Lower lobe of right lung (tissue), 2 donors: ENCODE data around the gene DOK7. TPM values are rescaled to one million over a fixed set of nuclear protein-coding genes. Genes with fewer than 3 reads are reported as not detected.

Source experiments
- ATAC-seq, 2 donors: fragments of 200-7000 bp; cut with Tn5 transposase; one replicate each; pipeline ENCODE4 v1.9.1; 2020 to 2022; ENCODE audit warnings: mild to moderate bottlenecking in 2 of 2, moderate library complexity in 2 of 2
- DNase-seq: peaks from one replicate; pipeline ENCODE4 v3.0.0-alpha.2; 2020
- H3K27ac ChIP-seq: fragments of 200-600 bp; one replicate; pipeline ENCODE4 v1.8.0; 2022
- H3K27me3 ChIP-seq: fragments of 200-600 bp; one replicate; pipeline ENCODE4 v1.8.0; 2022; ENCODE audit warnings: low read depth
- H3K36me3 ChIP-seq: fragments of 200-600 bp; one replicate; pipeline ENCODE4 v1.8.0; 2022; ENCODE audit warnings: mild to moderate bottlenecking
- H3K4me1 ChIP-seq: fragments of 200-600 bp; one replicate; pipeline ENCODE4 v1.8.0; 2022
- H3K4me3 ChIP-seq: fragments of 200-600 bp; one replicate; pipeline ENCODE4 v1.8.0; 2022; ENCODE audit warnings: mild to moderate bottlenecking
- H3K9me3 ChIP-seq: fragments of 200-600 bp; one replicate; pipeline ENCODE4 v1.8.0; 2022
- CTCF ChIP-seq: fragments of 200-600 bp; IDR thresholded peaks from one replicate; pipeline ENCODE4 v1.8.0; 2022; ENCODE audit warnings: antibody characterized with exemption, mild to moderate bottlenecking
- intact Hi-C: fragments of 100-400 bp; cut with DNase I; formaldehyde crosslinking; loops from one replicate; pipeline ENCODE4 v1.11.0; 2022
- total RNA-seq: library from RNA; stranded (reverse); fragmentation: NEBNext Ultra II Directional; extraction: Animal tissue kit (Norgen Biotek cat#: 25700); gene quantifications from one replicate; pipeline ENCODE4 v1.2.1, GENCODE V29; 2021
- donor health status: DM: no; HTN: yes; CAD: no; lungs with severe emphysema.

Gene DOK7
- total RNA-seq, 1 donor from 2014 or later, result 4.0 TPM

- ATAC-seq, result no peak
- H3K9me3 ChIP-seq, result no peaks in the 10 kb centered on the region
- no peak overlapping the region for H3K27ac ChIP-seq
- peak; percentile 13 for DNase-seq
- no peaks in the 10 kb centered on the region for H3K27me3 ChIP-seq
- H3K36me3 ChIP-seq, result peaks cover 100% of the 10 kb centered on the region
- H3K4me3 ChIP-seq, result no peak overlapping the region
- no peaks in the 10 kb centered on the region for H3K4me1 ChIP-seq
- no peak for TF ChIP-seq CTCF
- intact Hi-C loops, result no loop called here
Measured at GRCh38 chr4:3519468-3520264, 56.6 kb downstream of the DOK7 start.

GRCh38 chr4:3520276-3520675 lies 57.2 kb downstream of the DOK7 start:
- Histone ChIP-seq H3K27me3 (no peaks in the 10 kb centered on the region), H3K4me1 (no peaks in the 10 kb centered on the region), H3K4me3 (no peak overlapping the region), H3K36me3 (peaks cover 100% of the 10 kb centered on the region), H3K27ac (no peak overlapping the region), H3K9me3 (no peaks in the 10 kb centered on the region)
- no peak for TF ChIP-seq CTCF
- DNase-seq, result peak; percentile 14
- intact Hi-C loops, result no loop called here
- ATAC-seq, result no peak

GRCh38 chr4:3520796-3521600 lies 57.9 kb downstream of the DOK7 start:
- no peaks in the 10 kb centered on the region for H3K27me3 ChIP-seq
- ATAC-seq (no peak), DNase-seq (peak; percentile 43)
- H3K36me3 ChIP-seq, result peaks cover 98% of the 10 kb centered on the region
- H3K27ac ChIP-seq, result no peak overlapping the region
- no peak overlapping the region for H3K4me3 ChIP-seq
- H3K4me1 ChIP-seq, result no peaks in the 10 kb centered on the region
- TF ChIP-seq CTCF, result no peak
- intact Hi-C loops, result no loop called here
- H3K9me3 ChIP-seq, result no peaks in the 10 kb centered on the region

- no peaks in the 10 kb centered on the region for H3K27me3 ChIP-seq
- H3K4me3 ChIP-seq, result no peak overlapping the region
- DNase-seq (peak; percentile 30), ATAC-seq (no peak)
- no peak overlapping the region for H3K27ac ChIP-seq
- no peaks in the 10 kb centered on the region for H3K9me3 ChIP-seq
- intact Hi-C loops, result no loop called here
- no peak for TF ChIP-seq CTCF
- no peaks in the 10 kb centered on the region for H3K4me1 ChIP-seq
- peaks cover 97% of the 10 kb centered on the region for H3K36me3 ChIP-seq
Measured at GRCh38 chr4:3521621-3522325, 58.7 kb downstream of the DOK7 start.

- no peak for TF ChIP-seq CTCF
- Histone ChIP-seq H3K36me3 (peaks cover 92% of the 10 kb centered on the region), H3K4me1 (no peaks in the 10 kb centered on the region), H3K4me3 (no peak overlapping the region), H3K27ac (no peak overlapping the region), H3K27me3 (no peaks in the 10 kb centered on the region), H3K9me3 (no peaks in the 10 kb centered on the region)
- peak; percentile 28 for DNase-seq
- no peak for ATAC-seq
- intact Hi-C loops, result no loop called here
Measured at GRCh38 chr4:3522326-3522640, 59.2 kb downstream of the DOK7 start.
